Glutamatergic neuron (in vitro differentiated cells): Measurements from ENCODE around the gene ANK3. TPM values are rescaled to one million over a fixed set of nuclear protein-coding genes. Genes with fewer than 3 reads are reported as not detected.

Source experiments
- DNase-seq: peaks from one replicate; pipeline ENCODE4 v3.0.0; 2022
- H3K27ac Mint-ChIP-seq: one replicate; pipeline ENCODE4 v1.8.0; 2020; ENCODE audit warnings: mild to moderate bottlenecking, mixed read lengths, inconsistent platforms; ENCODE audit not compliant: unreplicated experiment
- H3K27me3 Mint-ChIP-seq: one replicate; pipeline ENCODE4 v1.8.0; 2020; ENCODE audit warnings: mild to moderate bottlenecking, moderate library complexity, mixed read lengths, inconsistent platforms; ENCODE audit not compliant: unreplicated experiment
- H3K36me3 Mint-ChIP-seq: one replicate; pipeline ENCODE4 v1.8.0; 2020; ENCODE audit warnings: mild to moderate bottlenecking, mixed read lengths, inconsistent platforms; ENCODE audit not compliant: unreplicated experiment
- H3K4me1 Mint-ChIP-seq: one replicate; pipeline ENCODE4 v1.8.0; 2020; ENCODE audit warnings: mild to moderate bottlenecking, low read depth, mixed read lengths, inconsistent platforms; ENCODE audit not compliant: unreplicated experiment
- H3K4me3 Mint-ChIP-seq: one replicate; pipeline ENCODE4 v1.8.0; 2020; ENCODE audit warnings: mild to moderate bottlenecking, mixed read lengths, inconsistent platforms; ENCODE audit not compliant: unreplicated experiment
- H3K9me3 Mint-ChIP-seq: one replicate; pipeline ENCODE4 v1.8.0; 2020; ENCODE audit warnings: mild to moderate bottlenecking, moderate library complexity, mixed read lengths, inconsistent platforms; ENCODE audit not compliant: unreplicated experiment
- total RNA-seq: library from RNA; stranded (reverse); fragmentation: NEBNext Ultra II Directional; extraction: Animal tissue kit (Norgen Biotek cat#: 25700); gene quantifications from one replicate; pipeline ENCODE4 v1.2.1, GENCODE V29; 2021; ENCODE audit not compliant: unreplicated experiment
- TF ChIP-seq, protein P1 (sequence below): fragments of 200-600 bp; sonication (generic); IDR thresholded peaks from one replicate; pipeline ENCODE4 v1.5.0; 2021; ENCODE audit not compliant: partially characterized antibody, unreplicated experiment

Gene ANK3
- total RNA-seq, 1 donor from 2014 or later: 84.9 TPM

DNA sequence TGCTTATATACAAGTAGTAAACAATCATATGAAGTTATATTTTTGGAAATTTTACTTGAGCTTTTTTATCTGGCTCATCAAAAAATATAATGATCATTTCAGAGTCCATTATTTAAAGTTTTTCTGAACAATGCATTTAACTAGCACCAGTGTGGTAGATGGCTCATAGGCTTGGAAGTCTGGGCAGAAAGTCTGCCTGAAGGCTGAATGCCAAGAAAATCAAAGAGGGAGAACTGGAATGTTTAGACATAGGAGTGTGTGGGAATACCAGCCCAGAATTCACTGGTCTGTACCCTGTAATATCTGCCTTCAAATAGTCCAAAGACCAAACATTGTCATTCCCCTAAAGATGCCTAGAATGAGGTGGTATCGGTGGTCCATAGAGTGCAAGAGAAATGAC is 40.3 kb upstream of the ANK3 start:
- H3K27me3 Mint-ChIP-seq: no peaks in the 10 kb centered on the region
- no peak overlapping the region for H3K27ac Mint-ChIP-seq
- no peak overlapping the region for H3K4me3 Mint-ChIP-seq
- DNase-seq: no peak
- no peaks in the 10 kb centered on the region for H3K9me3 Mint-ChIP-seq
- no peaks in the 10 kb centered on the region for H3K36me3 Mint-ChIP-seq
- H3K4me1 Mint-ChIP-seq: peaks cover 13% of the 10 kb centered on the region
- TF ChIP-seq, protein P1, sequence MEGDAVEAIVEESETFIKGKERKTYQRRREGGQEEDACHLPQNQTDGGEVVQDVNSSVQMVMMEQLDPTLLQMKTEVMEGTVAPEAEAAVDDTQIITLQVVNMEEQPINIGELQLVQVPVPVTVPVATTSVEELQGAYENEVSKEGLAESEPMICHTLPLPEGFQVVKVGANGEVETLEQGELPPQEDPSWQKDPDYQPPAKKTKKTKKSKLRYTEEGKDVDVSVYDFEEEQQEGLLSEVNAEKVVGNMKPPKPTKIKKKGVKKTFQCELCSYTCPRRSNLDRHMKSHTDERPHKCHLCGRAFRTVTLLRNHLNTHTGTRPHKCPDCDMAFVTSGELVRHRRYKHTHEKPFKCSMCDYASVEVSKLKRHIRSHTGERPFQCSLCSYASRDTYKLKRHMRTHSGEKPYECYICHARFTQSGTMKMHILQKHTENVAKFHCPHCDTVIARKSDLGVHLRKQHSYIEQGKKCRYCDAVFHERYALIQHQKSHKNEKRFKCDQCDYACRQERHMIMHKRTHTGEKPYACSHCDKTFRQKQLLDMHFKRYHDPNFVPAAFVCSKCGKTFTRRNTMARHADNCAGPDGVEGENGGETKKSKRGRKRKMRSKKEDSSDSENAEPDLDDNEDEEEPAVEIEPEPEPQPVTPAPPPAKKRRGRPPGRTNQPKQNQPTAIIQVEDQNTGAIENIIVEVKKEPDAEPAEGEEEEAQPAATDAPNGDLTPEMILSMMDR: no peak

- Mint-ChIP-seq H3K4me3 (no peak overlapping the region), H3K27ac (no peak overlapping the region), H3K27me3 (no peaks in the 10 kb centered on the region), H3K9me3 (no peaks in the 10 kb centered on the region), H3K36me3 (no peaks in the 10 kb centered on the region), H3K4me1 (peaks cover 13% of the 10 kb centered on the region)
- TF ChIP-seq, protein P1: no peak
- DNase-seq: no peak
Observed at GRCh38 chr10:60429084-60429849, 39.6 kb upstream of the ANK3 start.

- Mint-ChIP-seq H3K36me3 (no peaks in the 10 kb centered on the region), H3K4me1 (peaks cover 13% of the 10 kb centered on the region), H3K9me3 (no peaks in the 10 kb centered on the region), H3K27me3 (no peaks in the 10 kb centered on the region), H3K4me3 (no peak overlapping the region), H3K27ac (no peak overlapping the region)
- DNase-seq: no peak
- TF ChIP-seq, protein P1: no peak
Observed at GRCh38 chr10:60428387-60428737, 38.7 kb upstream of the ANK3 start.

DNA sequence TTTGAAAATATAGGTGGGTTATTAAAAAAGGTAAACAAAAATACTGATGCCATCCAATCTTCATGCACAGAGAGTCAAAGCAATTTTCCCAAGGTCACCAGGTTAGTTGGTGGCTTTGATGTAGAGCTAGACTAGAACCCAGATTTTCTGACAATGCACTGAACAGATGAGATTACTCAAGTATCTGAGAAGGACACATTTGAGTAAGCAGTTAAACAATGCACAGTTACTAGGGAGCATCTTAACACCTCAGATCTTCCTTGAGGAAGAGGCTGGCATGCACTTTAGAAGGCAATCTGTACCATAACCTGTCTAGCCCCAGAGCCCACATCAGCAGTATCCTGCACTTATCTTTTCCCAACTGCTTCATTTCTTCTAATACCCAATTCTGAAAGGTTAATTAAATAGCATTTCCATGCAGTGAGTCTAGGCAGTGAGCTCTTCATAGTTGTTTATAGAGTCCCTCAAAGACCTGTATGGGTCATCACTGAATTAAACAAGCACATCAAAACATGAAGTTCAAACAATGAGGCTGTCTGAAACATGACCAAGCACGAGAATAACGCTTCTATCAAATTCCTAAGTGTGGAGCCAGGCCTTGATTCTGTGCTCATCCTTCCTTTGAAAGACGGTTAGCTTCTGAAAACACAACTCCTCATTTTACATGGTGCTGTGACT is 38.2 kb upstream of the ANK3 start:
- TF ChIP-seq, protein P1: no peak
- Mint-ChIP-seq H3K9me3 (no peaks in the 10 kb centered on the region), H3K27me3 (no peaks in the 10 kb centered on the region), H3K4me3 (no peak overlapping the region), H3K36me3 (no peaks in the 10 kb centered on the region), H3K27ac (no peak overlapping the region), H3K4me1 (peaks cover 13% of the 10 kb centered on the region)
- no peak for DNase-seq

DNA sequence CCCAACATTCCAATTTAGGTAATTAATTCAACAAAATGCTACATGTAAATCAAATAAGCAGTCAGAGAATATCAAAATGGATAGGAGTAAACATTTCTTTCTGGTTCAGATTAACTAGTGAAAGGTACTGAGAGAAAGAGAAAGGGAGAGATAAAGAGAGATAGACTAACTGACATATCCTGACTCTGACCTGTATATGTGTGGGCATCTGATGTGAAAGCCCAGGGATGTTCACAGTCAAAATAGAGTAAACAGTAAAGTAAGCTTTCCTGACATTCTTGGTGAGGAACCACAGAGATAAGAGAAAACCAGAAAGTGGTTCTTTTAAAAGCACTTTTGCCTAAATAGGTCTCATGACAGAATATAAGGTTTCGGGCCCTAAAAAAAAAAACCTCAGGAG is 37.5 kb upstream of the ANK3 start:
- Mint-ChIP-seq H3K4me3 (no peak overlapping the region), H3K36me3 (no peaks in the 10 kb centered on the region), H3K9me3 (no peaks in the 10 kb centered on the region), H3K27me3 (no peaks in the 10 kb centered on the region), H3K4me1 (peaks cover 13% of the 10 kb centered on the region), H3K27ac (no peak overlapping the region)
- DNase-seq: no peak
- TF ChIP-seq, protein P1: no peak
